ENCODE data around the gene SETD6.

GRCh38 chr16:58506241-58507194, 8.8 kb upstream of the SETD6 start:
- TF ChIP-seq POLR2AphosphoS5 (IDR thresholded peaks at IDR 0.05; ENCODE audit: low read depth) (no peak), CTCF (conservative IDR thresholded peaks at IDR 0.05; ENCODE audit: low read depth in 2 of 2) (peak in 1 of 2 experiments; percentile 8; a peak in 1 of 4 replicates), EZH2 (IDR thresholded peaks at IDR 0.05; ENCODE audit: low read depth, unreplicated experiment) (no peak), CREB1 (CRISPR knock-in tag; IDR thresholded peaks at IDR 0.05; ENCODE audit: low read depth) (no peak), EZH2phosphoT487 (IDR thresholded peaks at IDR 0.05; ENCODE audit: unreplicated experiment) (no peak), NANOG (IDR thresholded peaks at IDR 0.05; ENCODE audit: borderline replicate concordance) (no peak), JUNB (IDR thresholded peaks at IDR 0.05; ENCODE audit: unreplicated experiment) (no peak), ZNF114 (CRISPR knock-in tag; IDR thresholded peaks at IDR 0.05) (no peak), ETS1 (IDR thresholded peaks at IDR 0.05) (no peak), ZNF331 (CRISPR knock-in tag; IDR thresholded peaks at IDR 0.05; ENCODE audit: low read depth) (no peak)
- TF ChIP-seq, protein P1, sequence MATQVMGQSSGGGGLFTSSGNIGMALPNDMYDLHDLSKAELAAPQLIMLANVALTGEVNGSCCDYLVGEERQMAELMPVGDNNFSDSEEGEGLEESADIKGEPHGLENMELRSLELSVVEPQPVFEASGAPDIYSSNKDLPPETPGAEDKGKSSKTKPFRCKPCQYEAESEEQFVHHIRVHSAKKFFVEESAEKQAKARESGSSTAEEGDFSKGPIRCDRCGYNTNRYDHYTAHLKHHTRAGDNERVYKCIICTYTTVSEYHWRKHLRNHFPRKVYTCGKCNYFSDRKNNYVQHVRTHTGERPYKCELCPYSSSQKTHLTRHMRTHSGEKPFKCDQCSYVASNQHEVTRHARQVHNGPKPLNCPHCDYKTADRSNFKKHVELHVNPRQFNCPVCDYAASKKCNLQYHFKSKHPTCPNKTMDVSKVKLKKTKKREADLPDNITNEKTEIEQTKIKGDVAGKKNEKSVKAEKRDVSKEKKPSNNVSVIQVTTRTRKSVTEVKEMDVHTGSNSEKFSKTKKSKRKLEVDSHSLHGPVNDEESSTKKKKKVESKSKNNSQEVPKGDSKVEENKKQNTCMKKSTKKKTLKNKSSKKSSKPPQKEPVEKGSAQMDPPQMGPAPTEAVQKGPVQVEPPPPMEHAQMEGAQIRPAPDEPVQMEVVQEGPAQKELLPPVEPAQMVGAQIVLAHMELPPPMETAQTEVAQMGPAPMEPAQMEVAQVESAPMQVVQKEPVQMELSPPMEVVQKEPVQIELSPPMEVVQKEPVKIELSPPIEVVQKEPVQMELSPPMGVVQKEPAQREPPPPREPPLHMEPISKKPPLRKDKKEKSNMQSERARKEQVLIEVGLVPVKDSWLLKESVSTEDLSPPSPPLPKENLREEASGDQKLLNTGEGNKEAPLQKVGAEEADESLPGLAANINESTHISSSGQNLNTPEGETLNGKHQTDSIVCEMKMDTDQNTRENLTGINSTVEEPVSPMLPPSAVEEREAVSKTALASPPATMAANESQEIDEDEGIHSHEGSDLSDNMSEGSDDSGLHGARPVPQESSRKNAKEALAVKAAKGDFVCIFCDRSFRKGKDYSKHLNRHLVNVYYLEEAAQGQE (IDR thresholded peaks at IDR 0.05; ENCODE audit: unreplicated experiment): no peak
- TF ChIP-seq, protein P2, sequence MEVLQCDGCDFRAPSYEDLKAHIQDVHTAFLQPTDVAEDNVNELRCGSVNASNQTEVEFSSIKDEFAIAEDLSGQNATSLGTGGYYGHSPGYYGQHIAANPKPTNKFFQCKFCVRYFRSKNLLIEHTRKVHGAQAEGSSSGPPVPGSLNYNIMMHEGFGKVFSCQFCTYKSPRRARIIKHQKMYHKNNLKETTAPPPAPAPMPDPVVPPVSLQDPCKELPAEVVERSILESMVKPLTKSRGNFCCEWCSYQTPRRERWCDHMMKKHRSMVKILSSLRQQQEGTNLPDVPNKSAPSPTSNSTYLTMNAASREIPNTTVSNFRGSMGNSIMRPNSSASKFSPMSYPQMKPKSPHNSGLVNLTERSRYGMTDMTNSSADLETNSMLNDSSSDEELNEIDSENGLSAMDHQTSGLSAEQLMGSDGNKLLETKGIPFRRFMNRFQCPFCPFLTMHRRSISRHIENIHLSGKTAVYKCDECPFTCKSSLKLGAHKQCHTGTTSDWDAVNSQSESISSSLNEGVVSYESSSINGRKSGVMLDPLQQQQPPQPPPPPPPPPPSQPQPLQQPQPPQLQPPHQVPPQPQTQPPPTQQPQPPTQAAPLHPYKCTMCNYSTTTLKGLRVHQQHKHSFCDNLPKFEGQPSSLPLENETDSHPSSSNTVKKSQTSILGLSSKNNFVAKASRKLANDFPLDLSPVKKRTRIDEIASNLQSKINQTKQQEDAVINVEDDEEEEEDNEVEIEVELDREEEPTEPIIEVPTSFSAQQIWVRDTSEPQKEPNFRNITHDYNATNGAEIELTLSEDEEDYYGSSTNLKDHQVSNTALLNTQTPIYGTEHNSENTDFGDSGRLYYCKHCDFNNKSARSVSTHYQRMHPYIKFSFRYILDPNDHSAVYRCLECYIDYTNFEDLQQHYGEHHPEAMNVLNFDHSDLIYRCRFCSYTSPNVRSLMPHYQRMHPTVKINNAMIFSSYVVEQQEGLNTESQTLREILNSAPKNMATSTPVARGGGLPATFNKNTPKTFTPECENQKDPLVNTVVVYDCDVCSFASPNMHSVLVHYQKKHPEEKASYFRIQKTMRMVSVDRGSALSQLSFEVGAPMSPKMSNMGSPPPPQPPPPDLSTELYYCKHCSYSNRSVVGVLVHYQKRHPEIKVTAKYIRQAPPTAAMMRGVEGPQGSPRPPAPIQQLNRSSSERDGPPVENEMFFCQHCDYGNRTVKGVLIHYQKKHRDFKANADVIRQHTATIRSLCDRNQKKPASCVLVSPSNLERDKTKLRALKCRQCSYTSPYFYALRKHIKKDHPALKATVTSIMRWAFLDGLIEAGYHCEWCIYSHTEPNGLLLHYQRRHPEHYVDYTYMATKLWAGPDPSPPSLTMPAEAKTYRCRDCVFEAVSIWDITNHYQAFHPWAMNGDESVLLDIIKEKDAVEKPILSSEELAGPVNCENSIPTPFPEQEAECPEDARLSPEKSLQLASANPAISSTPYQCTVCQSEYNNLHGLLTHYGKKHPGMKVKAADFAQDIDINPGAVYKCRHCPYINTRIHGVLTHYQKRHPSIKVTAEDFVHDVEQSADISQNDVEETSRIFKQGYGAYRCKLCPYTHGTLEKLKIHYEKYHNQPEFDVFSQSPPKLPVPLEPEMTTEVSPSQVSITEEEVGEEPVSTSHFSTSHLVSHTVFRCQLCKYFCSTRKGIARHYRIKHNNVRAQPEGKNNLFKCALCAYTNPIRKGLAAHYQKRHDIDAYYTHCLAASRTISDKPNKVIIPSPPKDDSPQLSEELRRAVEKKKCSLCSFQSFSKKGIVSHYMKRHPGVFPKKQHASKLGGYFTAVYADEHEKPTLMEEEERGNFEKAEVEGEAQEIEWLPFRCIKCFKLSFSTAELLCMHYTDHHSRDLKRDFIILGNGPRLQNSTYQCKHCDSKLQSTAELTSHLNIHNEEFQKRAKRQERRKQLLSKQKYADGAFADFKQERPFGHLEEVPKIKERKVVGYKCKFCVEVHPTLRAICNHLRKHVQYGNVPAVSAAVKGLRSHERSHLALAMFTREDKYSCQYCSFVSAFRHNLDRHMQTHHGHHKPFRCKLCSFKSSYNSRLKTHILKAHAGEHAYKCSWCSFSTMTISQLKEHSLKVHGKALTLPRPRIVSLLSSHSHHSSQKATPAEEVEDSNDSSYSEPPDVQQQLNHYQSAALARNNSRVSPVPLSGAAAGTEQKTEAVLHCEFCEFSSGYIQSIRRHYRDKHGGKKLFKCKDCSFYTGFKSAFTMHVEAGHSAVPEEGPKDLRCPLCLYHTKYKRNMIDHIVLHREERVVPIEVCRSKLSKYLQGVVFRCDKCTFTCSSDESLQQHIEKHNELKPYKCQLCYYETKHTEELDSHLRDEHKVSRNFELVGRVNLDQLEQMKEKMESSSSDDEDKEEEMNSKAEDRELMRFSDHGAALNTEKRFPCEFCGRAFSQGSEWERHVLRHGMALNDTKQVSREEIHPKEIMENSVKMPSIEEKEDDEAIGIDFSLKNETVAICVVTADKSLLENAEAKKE (CRISPR knock-in tag; IDR thresholded peaks at IDR 0.05): no peak

All from GM23338 (cell line).